Mesenteric fat pad (tissue), 1 donor: ENCODE results near the gene BAX. TPM values are rescaled to one million over a fixed set of nuclear protein-coding genes. Genes with fewer than 3 reads are reported as not detected.
"Not testable (repeated sequence)": the region's sequence is repeated elsewhere in the genome, so short reads cannot be mapped to it uniquely, and the experiment has no call there.

Source experiments
- DNase-seq: peaks from one replicate; pipeline ENCODE4 v3.0.0-alpha.2; 2020; ENCODE audit warnings: low spot score
- long read RNA-seq: library from polyadenylated mRNA; unstranded; transcript quantifications from one replicate; pipeline ENCODE4 v2.0.0, GENCODE V29; 2020
- total RNA-seq: library from RNA; stranded (reverse); fragmentation: NEBNext Ultra II Directional; extraction: Animal tissue kit (Norgen Biotek cat#: 25700); gene quantifications from one replicate; pipeline ENCODE4 v1.2.1, GENCODE V29; 2021
- donor health status: DM: yes; HTN: yes; CAD: no.

BAX gene
- total RNA-seq: 71.8 TPM
- long read RNA-seq, partial matches to known transcripts: 0 of 2 reads
- long read RNA-seq, other reads (novel, unspliced or antisense): 1 of 2 reads

- peak; percentile 99 for DNase-seq
These were observed at the start of gene BAX for GRCh38 chr19:48954595-48955307. TSS of gene BAX (plus strand) at chr19:48954875. CDS start at chr19:48954929, 54 bp downstream.

GRCh38 chr19:48905664-48906063 lies 49.0 kb upstream of the BAX start:
- no peak for DNase-seq

GRCh38 chr19:48906324-48906723 lies 48.4 kb upstream of the BAX start:
- DNase-seq: no peak

- no peak for DNase-seq
These were observed 47.0 kb upstream of the BAX start for GRCh38 chr19:48907671-48908070.

- DNase-seq: not testable (repeated sequence)
These were observed 45.1 kb upstream of the BAX start for GRCh38 chr19:48909424-48910077.

GRCh38 chr19:48910803-48911202 lies 43.9 kb upstream of the BAX start:
- DNase-seq: no peak

GRCh38 chr19:48913114-48913889 lies 41.4 kb upstream of the BAX start:
- DNase-seq: no peak

- no peak for DNase-seq
These were observed 40.5 kb upstream of the BAX start for GRCh38 chr19:48914181-48914580.

GRCh38 chr19:48915757-48916156 lies 38.9 kb upstream of the BAX start:
- DNase-seq: no peak

GRCh38 chr19:48918071-48918470 lies 36.6 kb upstream of the BAX start:
- DNase-seq: no peak

GRCh38 chr19:48918801-48919247 lies 35.9 kb upstream of the BAX start:
- no peak for DNase-seq

GRCh38 chr19:48919271-48919670 lies 35.4 kb upstream of the BAX start:
- DNase-seq: not testable (repeated sequence)

GRCh38 chr19:48920949-48921348 lies 33.7 kb upstream of the BAX start:
- no peak for DNase-seq

GRCh38 chr19:48921721-48922500 lies 32.8 kb upstream of the BAX start:
- no peak for DNase-seq

GRCh38 chr19:48922548-48923490 lies 31.9 kb upstream of the BAX start:
- DNase-seq: no peak

GRCh38 chr19:48925240-48925843 lies 29.3 kb upstream of the BAX start:
- DNase-seq: no peak

GRCh38 chr19:48925890-48926289 lies 28.8 kb upstream of the BAX start:
- not testable (repeated sequence) for DNase-seq

GRCh38 chr19:48926909-48927308 lies 27.8 kb upstream of the BAX start:
- DNase-seq: no peak

- not testable (repeated sequence) for DNase-seq
These were observed 27.0 kb upstream of the BAX start for GRCh38 chr19:48927692-48928091.
